Endothelial cell of umbilical vein (primary cell): ENCODE data around the gene RBBP4. TPM values are rescaled to one million over a fixed set of nuclear protein-coding genes. Genes with fewer than 3 reads are reported as not detected.

ENCODE experiments used
- BruUV-seq: library from RNA; stranded (reverse); fragments of 400-500 nt; replicated peaks from 2 replicates; lab custom pipeline; 2021; lab: Mats Ljungman, UMichigan
- CTCF ChIA-PET: fragments of 300-600, 350-600 bp; sonication (Branson Sonifier 250); formaldehyde crosslinking; loops from one replicate; lab custom pipeline; 2021; ENCODE audit warnings: antibody characterized with exemption, inconsistent platforms; lab: Charles Lee
- POLR2A ChIA-PET: fragments of 300-600, 350-600 bp; sonication (Branson Sonifier 250); formaldehyde crosslinking; loops from one replicate; lab custom pipeline; 2021; ENCODE audit warnings: antibody characterized with exemption, inconsistent platforms; lab: Charles Lee
- DNase-seq: peaks from one replicate; pipeline ENCODE4 v3.0.0-alpha.2; 2011; ENCODE audit warnings: low read depth, low spot score
- FAIRE-seq: peaks from 2 replicates; lab custom pipeline; 2011; peaks lifted over from hg19 to GRCh38; lab: Jason Lieb, UNC
- H2AFZ ChIP-seq: 2 replicates; pipeline ENCODE4 v1.6.0; 2012; ENCODE audit warnings: low read depth, low read length, control low read depth, inconsistent platforms
- H3K27ac ChIP-seq: 2 replicates; pipeline ENCODE4 v1.5.1; 2011; ENCODE audit warnings: low read depth, mild to moderate bottlenecking, control low read depth, low read length, moderate library complexity; ENCODE audit not compliant: insufficient read depth
- H3K27me3 ChIP-seq, 2 experiments: 2 replicates each; pipeline versions ENCODE4 v1.6.0 to v1.6.1; 2011; ENCODE audit warnings: low read length in 2 of 2, mixed read lengths in 1 of 2; ENCODE audit not compliant: control insufficient read depth in 2 of 2, insufficient read depth in 2 of 2
- H3K36me3 ChIP-seq, 2 experiments: 2 replicates in 1 of 2; 3 replicates in 1 of 2; pipeline ENCODE4 v1.5.1; 2011; ENCODE audit warnings: low read length in 2 of 2, mild to moderate bottlenecking in 1 of 2, moderate library complexity in 1 of 2; ENCODE audit not compliant: control insufficient read depth in 2 of 2, insufficient read depth in 2 of 2; ENCODE audit errors: extremely low read depth in 1 of 2
- H3K4me1 ChIP-seq: 3 replicates; pipeline ENCODE4 v1.5.1; 2011; ENCODE audit warnings: mild to moderate bottlenecking, low read length; ENCODE audit not compliant: control insufficient read depth, insufficient read depth; ENCODE audit errors: extremely low read depth
- H3K4me2 ChIP-seq: 2 replicates; pipeline ENCODE4 v1.6.1; 2011; ENCODE audit warnings: low read length, control low read depth, mixed read lengths; ENCODE audit not compliant: insufficient read depth
- H3K4me3 ChIP-seq, 3 experiments: fragments of 200-600 bp in 1 of 3; sonication (generic), shearing (Covaris generic) in 1 of 3; replicated peaks in 1 of 3; 2 replicates each; pipeline ENCODE4 v1.5.1; 2011 to 2016; ENCODE audit warnings: control low read depth in 3 of 3, low read length in 3 of 3, mild to moderate bottlenecking in 2 of 3, inconsistent platforms in 1 of 3, low read depth in 1 of 3, moderate library complexity in 1 of 3; ENCODE audit not compliant: insufficient read depth in 1 of 3
- H3K79me2 ChIP-seq: 2 replicates; pipeline ENCODE4 v1.6.0; 2012; ENCODE audit warnings: low read length, inconsistent platforms; ENCODE audit not compliant: control insufficient read depth, insufficient read depth
- H3K9ac ChIP-seq: replicated peaks from 2 replicates; pipeline ENCODE3; 2011; ENCODE audit warnings: low read length, control low read depth; ENCODE audit not compliant: insufficient read depth; ENCODE audit errors: extremely low read depth
- H3K9me1 ChIP-seq: replicated peaks from 3 replicates; pipeline ENCODE4 v1.6.0; 2011; ENCODE audit warnings: mild to moderate bottlenecking, low read length; ENCODE audit not compliant: control insufficient read depth, insufficient read depth; ENCODE audit errors: extremely low read depth
- H3K9me3 ChIP-seq: replicated peaks from 2 replicates; pipeline ENCODE4 v1.5.1; 2012; ENCODE audit warnings: low read length, inconsistent platforms; ENCODE audit not compliant: control insufficient read depth, insufficient read depth
- H4K20me1 ChIP-seq: replicated peaks from 2 replicates; pipeline ENCODE3; 2011; ENCODE audit warnings: mild to moderate bottlenecking, low read length; ENCODE audit not compliant: control insufficient read depth, insufficient read depth; ENCODE audit errors: extremely low read depth
- CTCF ChIP-seq, 2 donors: IDR thresholded peaks; 1 replicate in 1 of 2; 2 replicates in 1 of 2; pipeline ENCODE4 v1.5.1; 2011; ENCODE audit warnings: low read length in 2 of 2, mild to moderate bottlenecking in 2 of 2, moderate library complexity in 2 of 2, control low read depth in 1 of 2, inconsistent platforms in 1 of 2, low read depth in 1 of 2; ENCODE audit not compliant: insufficient read depth in 1 of 2; ENCODE audit errors: extremely low read depth in 1 of 2
- EZH2 ChIP-seq: IDR thresholded peaks from 2 replicates; pipeline ENCODE4 v1.6.1; 2012; ENCODE audit warnings: borderline replicate concordance, low read depth, mild to moderate bottlenecking, moderate library complexity, low read length, inconsistent platforms; ENCODE audit not compliant: severe bottlenecking
- FOS ChIP-seq: IDR thresholded peaks from 2 replicates; pipeline ENCODE4 v1.6.1; 2011; ENCODE audit warnings: mild to moderate bottlenecking, low read length, moderate library complexity, borderline replicate concordance; ENCODE audit not compliant: insufficient read depth
- GATA2 ChIP-seq: IDR thresholded peaks from 2 replicates; pipeline ENCODE4 v1.7.0; 2011; ENCODE audit warnings: low read depth, mild to moderate bottlenecking, moderate library complexity, mixed read lengths, low read length; ENCODE audit not compliant: insufficient read length, insufficient read depth
- JUN ChIP-seq: IDR thresholded peaks from 2 replicates; pipeline ENCODE4 v1.6.1; 2011; ENCODE audit warnings: borderline replicate concordance, low read depth; ENCODE audit not compliant: insufficient read length, insufficient read depth
- MAX ChIP-seq: IDR thresholded peaks from 2 replicates; pipeline ENCODE4 v1.6.1; 2011; ENCODE audit not compliant: insufficient read depth, insufficient read length
- MYC ChIP-seq: IDR thresholded peaks from one replicate; pipeline ENCODE4 v1.6.1; 2011; ENCODE audit warnings: mild to moderate bottlenecking, low read depth, low read length
- POLR2A ChIP-seq: IDR thresholded peaks from 2 replicates; pipeline ENCODE4 v1.6.1; 2012; ENCODE audit warnings: low read depth, mild to moderate bottlenecking, control low read depth, low read length
- POLR2AphosphoS5 ChIP-seq: IDR thresholded peaks from 2 replicates; pipeline ENCODE4 v1.6.1; 2012; ENCODE audit warnings: low read depth, mild to moderate bottlenecking, control low read depth, low read length, moderate library complexity; ENCODE audit not compliant: insufficient read depth
- dilution Hi-C: fragments of 300-500 bp; cut with MboI; formaldehyde crosslinking; loops from one replicate; pipeline ENCODE4 v1.15.0; 2019; ENCODE audit warnings: low sequenced_read_pairs; ENCODE audit not compliant: extremely low pct_ligation_motif_present
- intact Hi-C: fragments of 100-400 bp; cut with micrococcal nuclease; formaldehyde crosslinking; loops from one replicate; pipeline ENCODE4 v1.10.0; 2022
- polyA plus RNA-seq, 4 experiments: library from polyadenylated mRNA; depleted of rRNA in 3 of 4; stranded (reverse) in 3 of 4; unstranded in 1 of 4; fragments of >200 nt; gene quantifications; 2 replicates each; pipeline versions ENCODE4 v1.2.1 to v1.2.3, GENCODE V29; 2011 to 2012; ENCODE audit warnings: missing spikeins in 1 of 4
- total RNA-seq: library from RNA; stranded (reverse); gene quantifications from 2 replicates; pipeline ENCODE4 v1.2.3, GENCODE V29; 2021

Gene RBBP4
- total and polyA plus RNA-seq, 2 donors (not counting 3 experiments of a cell fraction or from before 2014, with no cell fraction given): 84.9 to 241 TPM

- ChIA-PET POLR2A (no interaction called here), CTCF (interaction anchor here (1.4 to 2.1 kb wide), 2 partner anchors 9 kb away, joined by 7 to 18 read pairs; no protein-coding TSS in a partner anchor)
- Histone ChIP-seq H3K4me2 (peak within 1 kb of the TSS; percentile 78), H4K20me1 (no peaks in the 10 kb centered on the region), H3K9me3 (no peaks in the 10 kb centered on the region), H3K27me3 (no peaks in the 10 kb centered on the region), H3K4me3 (peak within 1 kb of the TSS; percentile 63 to 81 (median 75)), H3K36me3 (no peaks in the 10 kb centered on the region), H3K4me1 (peaks cover 11% of the 10 kb centered on the region), H3K79me2 (no peaks in the 10 kb centered on the region), H2AFZ (peak within 1 kb of the TSS; percentile 97), H3K9me1 (no peaks in the 10 kb centered on the region), H3K27ac (no peak within 1 kb of the TSS), H3K9ac (peak within 1 kb of the TSS; percentile 49)
- no TSS peak for BruUV-seq
- dilution Hi-C loops: no loop called here
- DNase-seq (no peak), FAIRE-seq (no peak)
- intact Hi-C loops: no loop called here
- TF ChIP-seq POLR2A (peak; percentile 47), CTCF (IDR thresholded peaks at IDR 0.05; ENCODE audit: extremely low read depth in 1 of 2, insufficient read depth in 1 of 2, low read depth in 1 of 2, low read length in 2 of 2) (no peak), EZH2 (no peak), JUN (no peak), FOS (no peak), MYC (no peak), GATA2 (no peak), POLR2AphosphoS5 (peak; percentile 39), MAX (no peak)
Measured at GRCh38 chr1:32702599-32703478, 51.8 kb downstream of the RBBP4 start, which contains the start of gene SYNC. SYNC (minus strand) TSS chr1:32702770; CDS start chr1:32702660, 110 bp downstream.
